GM12865 (cell line): ENCODE results near the gene METTL18.

Experiments used
- DNase-seq: peaks from one replicate; pipeline ENCODE4 v3.0.0; 2010; ENCODE audit warnings: low read depth
- H3K4me3 ChIP-seq: 2 replicates; pipeline ENCODE4 v1.5.1; 2011; ENCODE audit warnings: mild to moderate bottlenecking, low read depth, low read length, control low read depth
- CTCF ChIP-seq: IDR thresholded peaks from 2 replicates; pipeline ENCODE4 v1.5.1; 2011; ENCODE audit warnings: low read length, control low read depth, low read depth, inconsistent platforms; ENCODE audit not compliant: insufficient read depth; ENCODE audit errors: missing control alignments

METTL18 gene

GRCh38 chr1:169794530-169795416, at the start of gene METTL18:
TSS of gene METTL18 (minus strand) at chr1:169794907. CDS start at chr1:169793695, 1,212 bp downstream.
- no peak for TF ChIP-seq CTCF
- DNase-seq, result peak; percentile 98
- H3K4me3 ChIP-seq, result peak within 1 kb of the TSS; percentile 79

GRCh38 chr1:169838942-169839341, 44.2 kb upstream of the METTL18 start:
- no peak overlapping the region for H3K4me3 ChIP-seq
- no peak for DNase-seq
- no peak for TF ChIP-seq CTCF

GRCh38 chr1:169836198-169836597, 41.5 kb upstream of the METTL18 start:
- no peak for TF ChIP-seq CTCF
- no peak overlapping the region for H3K4me3 ChIP-seq
- DNase-seq, result no peak

- no peak for TF ChIP-seq CTCF
- no peak overlapping the region for H3K4me3 ChIP-seq
Observed at GRCh38 chr1:169835647-169836046, 40.9 kb upstream of the METTL18 start.

GRCh38 chr1:169834869-169835268, 40.2 kb upstream of the METTL18 start:
- no peak for TF ChIP-seq CTCF
- no peak overlapping the region for H3K4me3 ChIP-seq
- no peak for DNase-seq

More at GRCh38 chr1:169835647-169836046, 40.9 kb upstream of the METTL18 start:
- DNase-seq, result no peak

- no peak overlapping the region for H3K4me3 ChIP-seq
- TF ChIP-seq CTCF, result no peak
- DNase-seq, result no peak
Observed at GRCh38 chr1:169833179-169833901, 38.6 kb upstream of the METTL18 start.
